SH-SY5Y (cell line): ENCODE results near the gene MFAP2.

Experiments
- GATA2 ChIP-seq: IDR thresholded peaks from 2 replicates; pipeline ENCODE4 v1.6.1; 2011; ENCODE audit warnings: mild to moderate bottlenecking, low read depth, low read length
- GATA3 ChIP-seq: IDR thresholded peaks from 2 replicates; pipeline ENCODE4 v1.6.1; 2011; ENCODE audit warnings: low read depth, mild to moderate bottlenecking, low read length, moderate library complexity

DNA sequence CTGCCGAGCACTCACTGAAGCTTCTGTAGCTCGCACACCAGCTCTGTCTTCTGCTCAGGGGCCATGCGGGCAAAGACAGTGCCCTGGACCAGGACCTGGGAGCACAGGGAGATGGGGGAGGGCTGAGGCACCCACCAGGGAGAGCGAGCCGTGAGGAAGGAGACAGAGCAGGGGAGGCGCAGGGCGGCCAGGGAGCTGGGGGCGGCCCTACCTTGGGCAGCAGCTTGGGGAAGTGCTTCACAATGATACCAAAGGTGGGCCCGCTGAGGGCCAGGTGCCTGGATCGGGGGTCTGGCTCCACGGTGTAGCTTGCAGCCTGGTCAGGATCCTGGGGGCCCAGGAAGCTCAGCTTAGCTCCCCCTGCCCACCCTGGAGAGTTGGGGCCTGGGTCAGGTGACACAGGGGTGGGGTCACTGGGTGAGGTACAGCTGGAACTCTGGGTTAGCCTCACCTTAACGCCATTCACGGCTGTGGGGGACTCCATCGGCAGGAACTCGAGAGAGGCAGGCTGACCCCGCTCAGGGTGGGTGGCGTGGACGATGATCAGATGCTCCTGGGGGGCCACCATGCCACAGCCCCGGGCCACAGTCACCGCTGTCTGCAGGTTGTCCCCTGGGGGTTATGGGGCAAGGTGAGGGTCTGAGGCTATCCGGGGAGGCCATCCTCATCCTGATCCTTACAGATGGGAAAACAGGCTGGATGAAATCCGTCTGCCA, 9.4 kb upstream of the MFAP2 start:
- TF ChIP-seq GATA2 (no peak), GATA3 (no peak)
